GM13977 (cell line): ENCODE data around the gene EVC.

Experiments
- DNase-seq: peaks from one replicate; pipeline ENCODE4 v3.0.0; 2012; ENCODE audit warnings: low spot score
- CTCF ChIP-seq: IDR thresholded peaks from 2 replicates; pipeline ENCODE4 v1.5.1; 2012; ENCODE audit warnings: mild to moderate bottlenecking, control low read depth; ENCODE audit not compliant: insufficient read depth; ENCODE audit errors: extremely low read depth, missing control alignments
- in situ Hi-C: fragments of 300-500 bp; cut with MboI; formaldehyde crosslinking; loops from one replicate; pipeline ENCODE4 v1.12.0; 2022; ENCODE audit warnings: low sequenced_read_pairs, low pct_unique_long_range_greater_than_20kb, mixed read lengths, inconsistent platforms; ENCODE audit not compliant: unreplicated experiment

EVC gene

GRCh38 chr4:5785806-5786680, 75.0 kb downstream of the EVC start:
- in situ Hi-C loops: no loop called here
- no peak for DNase-seq
- TF ChIP-seq CTCF: no peak

GRCh38 chr4:5787311-5787710, 76.3 kb downstream of the EVC start:
- no peak for DNase-seq
- in situ Hi-C loops: no loop called here

GRCh38 chr4:5788144-5788543, 77.1 kb downstream of the EVC start:
- no peak for DNase-seq
- TF ChIP-seq CTCF: no peak
- in situ Hi-C loops: no loop called here

More at GRCh38 chr4:5787311-5787710, 76.3 kb downstream of the EVC start:
- TF ChIP-seq CTCF: no peak

- no peak for TF ChIP-seq CTCF
- in situ Hi-C loops: no loop called here
- no peak for DNase-seq
Observed at GRCh38 chr4:5789141-5789540, 78.1 kb downstream of the EVC start.

GRCh38 chr4:5790546-5790857, 79.5 kb downstream of the EVC start:
- no peak for DNase-seq
- no peak for TF ChIP-seq CTCF
- in situ Hi-C loops: no loop called here

- no peak for TF ChIP-seq CTCF
- DNase-seq: no peak
- in situ Hi-C loops: no loop called here
Observed at GRCh38 chr4:5791654-5792053, 80.7 kb downstream of the EVC start.
